WTC11 (cell line): ENCODE data around the gene HOXA7.

Source experiments
- CREB1 ChIP-seq: sonication (generic); formaldehyde crosslinking; IDR thresholded peaks from 2 replicates; pipeline ENCODE4 v1.8.0; 2023; ENCODE audit warnings: mild to moderate bottlenecking, missing genetic modification reagents
- CREM ChIP-seq: sonication (generic); formaldehyde crosslinking; IDR thresholded peaks from 2 replicates; pipeline ENCODE4 v1.8.1; 2022; ENCODE audit warnings: mild to moderate bottlenecking, missing genetic modification reagents, moderate library complexity
- CTCF ChIP-seq: fragments of 200-600 bp; IDR thresholded peaks from 2 replicates; pipeline ENCODE4 v1.8.0; 2022; ENCODE audit warnings: antibody characterized with exemption
- FOXK1 ChIP-seq: sonication (generic); formaldehyde crosslinking; IDR thresholded peaks from 2 replicates; pipeline ENCODE4 v1.8.0; 2022; ENCODE audit warnings: mild to moderate bottlenecking, moderate library complexity, missing genetic modification reagents
- JUN ChIP-seq: sonication (generic); formaldehyde crosslinking; IDR thresholded peaks from 2 replicates; pipeline ENCODE4 v1.8.0; 2023; ENCODE audit warnings: mild to moderate bottlenecking, missing genetic modification reagents
- MYBL2 ChIP-seq: sonication (generic); formaldehyde crosslinking; IDR thresholded peaks from 2 replicates; pipeline ENCODE4 v1.8.1; 2023; ENCODE audit warnings: mild to moderate bottlenecking, moderate library complexity, missing genetic modification reagents
- NR3C1 ChIP-seq: sonication (generic); formaldehyde crosslinking; conservative IDR thresholded peaks from 2 replicates; pipeline ENCODE4 v1.8.1; 2023; ENCODE audit warnings: low read depth, mild to moderate bottlenecking, missing genetic modification reagents
- TCF7 ChIP-seq: sonication (generic); formaldehyde crosslinking; IDR thresholded peaks from 2 replicates; pipeline ENCODE4 v1.8.0; 2022; ENCODE audit warnings: mild to moderate bottlenecking, low read depth, missing genetic modification reagents, moderate library complexity
- TEAD4 ChIP-seq: sonication (generic); formaldehyde crosslinking; IDR thresholded peaks from 2 replicates; pipeline ENCODE4 v1.8.0; 2022; ENCODE audit warnings: mild to moderate bottlenecking, missing genetic modification reagents
- ZNF396 ChIP-seq: fragments of 250-450 bp; sonication (Bioruptor Pico); IDR thresholded peaks from 2 replicates; pipeline ENCODE4 v1.8.0; 2021; ENCODE audit warnings: mild to moderate bottlenecking, moderate library complexity, borderline replicate concordance
- TF ChIP-seq, protein P1 (sequence below): sonication (generic); formaldehyde crosslinking; IDR thresholded peaks from 2 replicates; pipeline ENCODE4 v1.8.0; 2022; ENCODE audit warnings: mild to moderate bottlenecking, missing genetic modification reagents

DNA sequence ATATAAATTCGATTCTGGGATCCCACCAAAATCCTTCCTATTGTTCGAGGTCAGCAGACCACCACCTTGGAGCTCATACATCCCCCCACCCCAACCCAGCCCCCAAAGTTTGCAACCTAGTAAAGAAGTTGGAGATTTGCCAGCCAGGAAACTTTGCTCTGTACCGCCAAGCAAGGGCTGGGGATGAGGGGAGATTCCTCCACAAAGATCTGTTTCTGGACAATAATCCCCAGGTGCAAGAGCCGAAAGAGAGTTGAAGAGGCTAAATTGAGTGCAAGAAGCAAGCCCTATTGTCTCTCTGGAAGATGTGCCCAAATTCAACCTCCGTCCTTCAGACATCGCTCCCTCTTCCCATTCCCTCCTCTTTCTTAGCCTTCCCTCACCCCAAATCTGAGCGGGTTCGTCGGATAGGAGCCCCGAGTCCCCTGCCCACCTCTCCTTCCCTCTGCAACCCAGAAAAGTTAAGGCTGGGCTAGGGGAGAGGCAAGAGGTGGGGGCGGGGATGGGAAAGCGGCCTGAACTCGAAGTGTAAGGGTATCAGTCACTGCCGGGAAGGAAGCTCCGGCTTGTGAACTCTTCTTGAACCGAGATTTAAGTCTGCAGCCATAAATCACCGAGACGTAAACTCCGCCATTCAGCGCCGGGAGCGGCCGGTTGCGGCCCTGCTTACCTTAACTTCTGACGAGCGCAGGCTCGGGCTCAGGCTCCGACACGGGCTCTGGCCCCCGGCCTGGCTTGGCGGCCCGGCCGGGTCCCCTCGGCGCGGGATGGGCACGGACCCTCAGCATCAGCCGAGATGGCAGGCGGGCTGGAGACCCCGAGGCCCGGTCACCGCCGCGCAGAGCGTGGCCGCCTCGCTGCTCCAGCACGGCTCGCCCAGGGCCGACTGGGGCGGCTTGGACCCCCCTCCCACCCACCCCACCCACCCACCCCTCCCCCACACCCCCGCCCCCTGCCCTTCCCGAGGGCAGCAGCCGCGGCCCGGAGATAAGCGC lies 43.2 kb downstream of the HOXA7 start:
- TF ChIP-seq CTCF, result no peak
- no peak for TF ChIP-seq MYBL2 (CRISPR knock-in tag)
- TF ChIP-seq TEAD4 (CRISPR knock-in tag), result no peak
- TF ChIP-seq, protein P1, sequence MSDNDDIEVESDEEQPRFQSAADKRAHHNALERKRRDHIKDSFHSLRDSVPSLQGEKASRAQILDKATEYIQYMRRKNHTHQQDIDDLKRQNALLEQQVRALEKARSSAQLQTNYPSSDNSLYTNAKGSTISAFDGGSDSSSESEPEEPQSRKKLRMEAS (CRISPR knock-in tag), result no peak
- TF ChIP-seq JUN (CRISPR knock-in tag), result no peak
- TF ChIP-seq FOXK1, result no peak
- no peak for TF ChIP-seq ZNF396 (CRISPR knock-in tag)
- no peak for TF ChIP-seq CREM
- no peak for TF ChIP-seq TCF7 (CRISPR knock-in tag)
- no peak for TF ChIP-seq NR3C1 (CRISPR knock-in tag)
- no peak for TF ChIP-seq CREB1 (CRISPR knock-in tag)
